ENCODE results near the gene NBAS. TPM values are rescaled to one million over a fixed set of nuclear protein-coding genes. Genes with fewer than 3 reads are reported as not detected.
A peak's percentile ranks its signal among the peaks of the same experiment; 100 is the strongest.

The NBAS gene
- 91.7 and 241 TPM in 2 replicates for total RNA-seq (2011; cell fraction: chromatin; rRNA removed; ENCODE audit: low replicate concordance)
- 43.5 and 55.7 TPM in 2 replicates for total RNA-seq (2011; cell fraction: nucleolus; rRNA removed)
- total RNA-seq (2011; cell fraction: nucleoplasm; rRNA removed), result 65.8 and 79.2 TPM in 2 replicates
- 69.9 and 79.6 TPM in 2 replicates for total RNA-seq (2014; rRNA removed)
- total RNA-seq (2014; rRNA removed; fragmentation: Illumina TruSeq; extraction: Trizol), result 90.3 and 91.4 TPM in 2 replicates
- total RNA-seq (2015; rRNA removed; fragmentation: Illumina TruSeq; extraction: Trizol), result 90.1 and 94.4 TPM in 2 replicates
- total RNA-seq (2021), result 91.2 and 95.8 TPM in 2 replicates
- polyA plus RNA-seq (2011; rRNA removed), result 55.3 and 56.7 TPM in 2 replicates
- polyA plus RNA-seq (2011; cell fraction: cytosol; rRNA removed), result 40.2 and 57.1 TPM in 2 replicates
- 61.7 and 63.2 TPM in 2 replicates for polyA plus RNA-seq (2011; cell fraction: nucleus; rRNA removed)
- 55.4 and 126 TPM in 2 replicates for polyA plus RNA-seq (2012)
- polyA plus RNA-seq (2014; fragmentation: Illumina TruSeq; extraction: Trizol), result 63.7 and 70.8 TPM in 2 replicates
- 10 to 100 TPM; 15.3 to 33.5 TPM for polyA plus RNA-seq (2014; fragmentation: Nextera tagmentation; extraction: Ambion mirVana)
- 43.1 and 49.5 TPM in 2 replicates for polyA plus RNA-seq (2014; rRNA removed)
- polyA minus RNA-seq (2011; rRNA and poly(A)+ RNA removed), result 182 and 229 TPM in 2 replicates
- polyA minus RNA-seq (2011; cell fraction: cytosol; rRNA and poly(A)+ RNA removed), result 75.2 and 76.4 TPM in 2 replicates
- polyA minus RNA-seq (2011; cell fraction: nucleus; rRNA and poly(A)+ RNA removed), result 67.5 and 123 TPM in 2 replicates
- Bru-seq, nascent RNA, result percentile 88 among the genes with signal in this experiment
- BruChase-seq, experiment 1, labeled RNA remaining after a 2-hour chase, result percentile 95 among the genes with signal in this experiment
- percentile 93 among the genes with signal in this experiment for BruChase-seq, experiment 2, labeled RNA remaining after a 6-hour chase
- long read RNA-seq, experiment 1, full-length matches to known transcripts, result 3 of 63 reads
- long read RNA-seq, experiment 1, partial matches to known transcripts, result 42 of 63 reads
- long read RNA-seq, experiment 1, other reads (novel, unspliced or antisense), result 18 of 63 reads
- long read RNA-seq, experiment 2, full-length matches to known transcripts, result 4 of 51 reads
- long read RNA-seq, experiment 2, partial matches to known transcripts, result 28 of 51 reads
- long read RNA-seq, experiment 2, other reads (novel, unspliced or antisense), result 19 of 51 reads
- long read RNA-seq, experiment 3, partial matches to known transcripts, result 32 of 38 reads
- long read RNA-seq, experiment 3, other reads (novel, unspliced or antisense), result 6 of 38 reads

- peak within 1 kb of the TSS; percentile 95 for H3K27ac ChIP-seq (ENCODE audit: extremely low read depth, low read depth, low read length)
- ATAC-seq (peak; percentile 52), FAIRE-seq (peak; percentile 79), DNase-seq (ENCODE audit: extremely low read depth in 1 of 4, low spot score in 3 of 4) (peak; percentile 73 to 90 (median 78))
- H3K9me1 ChIP-seq (ENCODE audit: control insufficient read depth, insufficient read depth, low read length), result no peaks in the 10 kb centered on the region
- WGBS (ENCODE audit: insufficient coverage, low coverage, missing lambda C conversion rate), result under 1% methylated on average over 26 of the region's 30 CpGs
- in situ Hi-C loops (cut with MboI) (no loop called here), intact Hi-C loops (cut with micrococcal nuclease) (no loop called here)
- peak within 1 kb of the TSS; percentile 93 for H2AFZ ChIP-seq (ENCODE audit: low read depth, low read length)
- peak within 1 kb of the TSS; percentile 94 for H3K4me2 ChIP-seq (ENCODE audit: insufficient read depth, low read length)
- no peaks in the 10 kb centered on the region for H3K9me3 ChIP-seq (replicated peaks; ENCODE audit: control insufficient read depth, insufficient read depth, low read depth, low read length)
- H3K4me1 ChIP-seq (replicated peaks in 1 of 2; ENCODE audit: control insufficient read depth in 2 of 2, insufficient read depth in 2 of 2, low read length in 2 of 2), result peaks cover 22 to 41% of the 10 kb centered on the region in 2 experiments
- BruUV-seq (replicated peaks), result no TSS peak
- H3K9ac ChIP-seq (ENCODE audit: insufficient read depth in 1 of 2, low read depth in 2 of 2, low read length in 2 of 2), result peak within 1 kb of the TSS; percentile 92 to 99
- no peaks in the 10 kb centered on the region for H3K27me3 ChIP-seq (ENCODE audit: control insufficient read depth in 2 of 2, insufficient read depth in 2 of 2, low read length in 2 of 2)
- CTCF ChIA-PET (ENCODE audit: low intra/inter-chr PET ratio), result no interaction called here
- H4K20me1 ChIP-seq (replicated peaks; ENCODE audit: control insufficient read depth, insufficient read depth, low read length), result no peaks in the 10 kb centered on the region
- POLR2A ChIA-PET, result interaction anchor here (0.6 to 2.6 kb wide), 13 partner anchors 8 to 191 kb away, joined by 3 to 17 read pairs (median 6); no protein-coding TSS in a partner anchor
- peaks cover 14% of the 10 kb centered on the region; the same call in 2 of the 3 replicates for H3K36me3 ChIP-seq (ENCODE audit: control insufficient read depth, insufficient read depth, low read length)
- H3K4me3 ChIP-seq, result peak within 1 kb of the TSS; percentile 76
- peaks cover 60% of the 10 kb centered on the region for H3K79me2 ChIP-seq (ENCODE audit: control insufficient read depth, insufficient read depth, low read length)
- TF ChIP-seq ZNF232 (CRISPR knock-in tag; IDR thresholded peaks at IDR 0.05) (no peak), BRD4 (IDR thresholded peaks at IDR 0.05) (no peak), FOXK2 (conservative IDR thresholded peaks at IDR 0.05 in 1 of 2, IDR thresholded peaks at IDR 0.05 in 1 of 2; ENCODE audit: low read depth in 2 of 2) (0 out of 4 replicates have a peak, but pooled peaks of 1 of the 2 experiments have one; percentile 9), ZFP36 (IDR thresholded peaks at IDR 0.05; ENCODE audit: low read depth, low read length, partially characterized antibody) (peak; percentile 16), SMAD3 (CRISPR knock-in tag; conservative IDR thresholded peaks at IDR 0.05) (no peak), FOXK1 (CRISPR knock-in tag; IDR thresholded peaks at IDR 0.05; ENCODE audit: borderline replicate concordance) (no peak), SAFB2 (IDR thresholded peaks at IDR 0.05; ENCODE audit: borderline replicate concordance, low read depth, low read length, severe bottlenecking) (no peak), RAD51 (IDR thresholded peaks at IDR 0.05; ENCODE audit: borderline replicate concordance, low read depth) (no peak), ZNF699 (CRISPR knock-in tag; IDR thresholded peaks at IDR 0.05; ENCODE audit: insufficient replicate concordance) (no peak), SNRNP70 (optimal IDR thresholded peaks at IDR 0.05; ENCODE audit: low read depth, low read length) (no peak), NCOA1 (IDR thresholded peaks at IDR 0.05; ENCODE audit: low read depth) (no peak), SREBF1 (IDR thresholded peaks at IDR 0.05; ENCODE audit: borderline replicate concordance, low read depth, low read length) (no peak), HMG20B (CRISPR knock-in tag; IDR thresholded peaks at IDR 0.05) (no peak), TAF7 (tag; IDR thresholded peaks at IDR 0.05) (peak; percentile 81), JUN (IDR thresholded peaks at IDR 0.05; ENCODE audit: borderline replicate concordance, low read depth, low read length) (peak; percentile 32; the same call in 1 of the 2 replicates), JUN (CRISPR knock-in tag; IDR thresholded peaks at IDR 0.05; ENCODE audit: borderline replicate concordance) (no peak)
Measured at GRCh38 chr2:15560988-15561573, at the start of gene NBAS. NBAS (minus strand) TSS chr2:15561334; CDS start chr2:15561304, 30 bp downstream.

Measured in K562 (cell line).